Uterus (tissue), 4 donors: ENCODE measurements around the gene CD300C. TPM values are rescaled to one million over a fixed set of nuclear protein-coding genes. Genes with fewer than 3 reads are reported as not detected.
A peak's percentile ranks its signal among the peaks of the same experiment; 100 is the strongest.

Experiments
- DNase-seq, 2 donors: peaks; one replicate each; pipeline ENCODE4 v3.0.0-alpha.2; 2019 to 2020
- H3K27ac ChIP-seq, 2 donors: fragments of 200-600 bp; sonication (generic); 1 replicate in 1 of 2; 2 replicates in 1 of 2; pipeline ENCODE4 v1.5.1; 2016 to 2018
- H3K27me3 ChIP-seq, 2 donors: fragments of 200-600 bp; sonication (generic); one replicate each; pipeline ENCODE4 v1.5.1; 2018 to 2019; ENCODE audit warnings: control low read depth in 1 of 2
- H3K36me3 ChIP-seq, 2 donors: fragments of 200-600 bp; sonication (generic); one replicate each; pipeline ENCODE4 v1.5.1; 2019; ENCODE audit warnings: control low read depth in 1 of 2
- H3K4me1 ChIP-seq, 2 donors: fragments of 200-600 bp; sonication (generic); one replicate each; pipeline ENCODE4 v1.5.1; 2018 to 2019; ENCODE audit warnings: control low read depth in 1 of 2
- H3K4me3 ChIP-seq, 2 donors: fragments of 200-600 bp; sonication (generic); 1 replicate in 1 of 2; 2 replicates in 1 of 2; pipeline ENCODE4 v1.5.1; 2018 to 2019; ENCODE audit warnings: mild to moderate bottlenecking in 1 of 2
- H3K9me3 ChIP-seq, 2 donors: fragments of 200-600 bp; sonication (generic); one replicate each; pipeline ENCODE4 v1.5.1; 2019; ENCODE audit warnings: control low read depth in 1 of 2
- POLR2A ChIP-seq, 2 donors: fragments of 450-650 bp; IDR thresholded peaks; one replicate each; pipeline ENCODE4 v1.6.1; 2016; ENCODE audit warnings: antibody characterized with exemption in 2 of 2, mild to moderate bottlenecking in 1 of 2, moderate library complexity in 1 of 2
- intact Hi-C: fragments of 100-400 bp; cut with DNase I; formaldehyde crosslinking; loops from one replicate; pipeline ENCODE4 v1.15.1; 2023; ENCODE audit warnings: low total_unique reads
- total RNA-seq, 4 donors: library from RNA; depleted of rRNA in 3 of 4; stranded (reverse); fragments of >200 nt in 3 of 4; gene quantifications; one replicate each; pipeline versions ENCODE4 v1.1.0 to v1.2.4, GENCODE V29; 2014 to 2023
- TF ChIP-seq, protein P1 (sequence below), 4 experiments: fragments of 200-600 bp in 2 of 4; fragments of 450-650 bp in 2 of 4; sonication (generic) in 2 of 4; IDR thresholded peaks; one replicate each; pipeline ENCODE4 v1.5.1; 2016 to 2019; ENCODE audit warnings: antibody characterized with exemption in 4 of 4, mild to moderate bottlenecking in 2 of 4, moderate library complexity in 1 of 4
- donor health status: DM: yes; HTN: yes; CAD: no.

CD300C gene
- total RNA-seq, 4 donors from 2014 or later: 0.21 to 0.27 TPM; not detected in 2

DNA sequence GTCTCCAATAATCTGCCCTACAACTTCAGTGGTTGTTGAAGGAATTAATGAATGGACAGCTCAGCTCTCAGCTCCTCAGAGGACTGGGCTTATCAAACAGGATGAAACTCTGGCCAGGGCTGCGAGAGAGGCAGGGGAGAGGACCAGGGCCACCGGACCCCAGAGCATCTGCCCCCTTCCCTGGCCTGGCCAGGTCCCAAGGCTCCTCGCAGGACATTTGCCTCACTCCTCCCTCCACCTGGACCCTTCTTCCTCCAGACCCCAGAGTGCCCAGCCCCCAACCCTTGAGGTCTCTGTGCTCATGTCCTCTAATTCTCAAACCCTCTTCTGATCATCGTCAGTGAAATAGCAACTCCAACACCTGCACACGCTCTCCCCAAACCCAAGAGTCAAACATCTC lies 3.7 kb downstream of the CD300C start:
- H3K4me1 ChIP-seq: no peaks in the 10 kb centered on the region
- no peaks in the 10 kb centered on the region for H3K9me3 ChIP-seq
- H3K27me3 ChIP-seq: no peaks in the 10 kb centered on the region
- no peak for DNase-seq
- H3K4me3 ChIP-seq: no peak overlapping the region
- TF ChIP-seq, protein P1, sequence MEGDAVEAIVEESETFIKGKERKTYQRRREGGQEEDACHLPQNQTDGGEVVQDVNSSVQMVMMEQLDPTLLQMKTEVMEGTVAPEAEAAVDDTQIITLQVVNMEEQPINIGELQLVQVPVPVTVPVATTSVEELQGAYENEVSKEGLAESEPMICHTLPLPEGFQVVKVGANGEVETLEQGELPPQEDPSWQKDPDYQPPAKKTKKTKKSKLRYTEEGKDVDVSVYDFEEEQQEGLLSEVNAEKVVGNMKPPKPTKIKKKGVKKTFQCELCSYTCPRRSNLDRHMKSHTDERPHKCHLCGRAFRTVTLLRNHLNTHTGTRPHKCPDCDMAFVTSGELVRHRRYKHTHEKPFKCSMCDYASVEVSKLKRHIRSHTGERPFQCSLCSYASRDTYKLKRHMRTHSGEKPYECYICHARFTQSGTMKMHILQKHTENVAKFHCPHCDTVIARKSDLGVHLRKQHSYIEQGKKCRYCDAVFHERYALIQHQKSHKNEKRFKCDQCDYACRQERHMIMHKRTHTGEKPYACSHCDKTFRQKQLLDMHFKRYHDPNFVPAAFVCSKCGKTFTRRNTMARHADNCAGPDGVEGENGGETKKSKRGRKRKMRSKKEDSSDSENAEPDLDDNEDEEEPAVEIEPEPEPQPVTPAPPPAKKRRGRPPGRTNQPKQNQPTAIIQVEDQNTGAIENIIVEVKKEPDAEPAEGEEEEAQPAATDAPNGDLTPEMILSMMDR (IDR thresholded peaks at IDR 0.05): no peak
- TF ChIP-seq POLR2A (IDR thresholded peaks at IDR 0.05): no peak
- no peak overlapping the region for H3K27ac ChIP-seq
- intact Hi-C loops: no loop called here
- no peaks in the 10 kb centered on the region for H3K36me3 ChIP-seq

- H3K4me1 ChIP-seq: no peaks in the 10 kb centered on the region
- DNase-seq: no peak
- H3K36me3 ChIP-seq: no peaks in the 10 kb centered on the region
- H3K27me3 ChIP-seq: no peaks in the 10 kb centered on the region
- H3K4me3 ChIP-seq: no peak overlapping the region
- no peak for TF ChIP-seq POLR2A (IDR thresholded peaks at IDR 0.05)
- TF ChIP-seq, protein P1 (IDR thresholded peaks at IDR 0.05): no peak
- intact Hi-C loops: no loop called here
- no peaks in the 10 kb centered on the region for H3K9me3 ChIP-seq
- H3K27ac ChIP-seq: no peak overlapping the region
Observed at GRCh38 chr17:74541176-74542111, 4.5 kb downstream of the CD300C start.

GRCh38 chr17:74539281-74539820 lies 6.6 kb downstream of the CD300C start:
- intact Hi-C loops: no loop called here
- H3K4me3 ChIP-seq: no peak overlapping the region

GRCh38 chr17:74536890-74537289 lies 9.0 kb downstream of the CD300C start:
- intact Hi-C loops: no loop called here
- Histone ChIP-seq H3K27ac (no peak overlapping the region), H3K4me3 (no peak overlapping the region), H3K27me3 (no peaks in the 10 kb centered on the region), H3K4me1 (no peaks in the 10 kb centered on the region), H3K9me3 (no peaks in the 10 kb centered on the region), H3K36me3 (no peaks in the 10 kb centered on the region)
- TF ChIP-seq, protein P1 (IDR thresholded peaks at IDR 0.05): no peak
- TF ChIP-seq POLR2A (IDR thresholded peaks at IDR 0.05): no peak
- DNase-seq: no peak

More at GRCh38 chr17:74539281-74539820, 6.6 kb downstream of the CD300C start:
- no peak overlapping the region for H3K27ac ChIP-seq
- no peaks in the 10 kb centered on the region for H3K27me3 ChIP-seq
- TF ChIP-seq POLR2A (IDR thresholded peaks at IDR 0.05): no peak
- TF ChIP-seq, protein P1 (IDR thresholded peaks at IDR 0.05): no peak
- H3K36me3 ChIP-seq: no peaks in the 10 kb centered on the region
- no peaks in the 10 kb centered on the region for H3K4me1 ChIP-seq
- DNase-seq: no peak
- H3K9me3 ChIP-seq: no peaks in the 10 kb centered on the region

GRCh38 chr17:74532115-74532514 lies 13.8 kb downstream of the CD300C start:
- H3K4me3 ChIP-seq: no peak overlapping the region

More at GRCh38 chr17:74532115-74532514, 13.8 kb downstream of the CD300C start:
- DNase-seq: peak in 1 of 2 donors; percentile 20
- Histone ChIP-seq H3K27me3 (no peaks in the 10 kb centered on the region), H3K36me3 (no peaks in the 10 kb centered on the region), H3K27ac (no peak overlapping the region), H3K4me1 (no peaks in the 10 kb centered on the region), H3K9me3 (no peaks in the 10 kb centered on the region)
- intact Hi-C loops: no loop called here
- no peak for TF ChIP-seq POLR2A (IDR thresholded peaks at IDR 0.05)
- TF ChIP-seq, protein P1 (IDR thresholded peaks at IDR 0.05): no peak
